ENCODE measurements around the gene CYP4F2. TPM values are rescaled to one million over a fixed set of nuclear protein-coding genes. Genes with fewer than 3 reads are reported as not detected.

CYP4F2 gene
- total and polyA plus RNA-seq, 9 of the 15 experiments (the other 6 are each of a cell fraction or from before 2014, with no cell fraction given) = 0.10 to 0.56 (median 0.32) TPM; not detected in 2

DNA sequence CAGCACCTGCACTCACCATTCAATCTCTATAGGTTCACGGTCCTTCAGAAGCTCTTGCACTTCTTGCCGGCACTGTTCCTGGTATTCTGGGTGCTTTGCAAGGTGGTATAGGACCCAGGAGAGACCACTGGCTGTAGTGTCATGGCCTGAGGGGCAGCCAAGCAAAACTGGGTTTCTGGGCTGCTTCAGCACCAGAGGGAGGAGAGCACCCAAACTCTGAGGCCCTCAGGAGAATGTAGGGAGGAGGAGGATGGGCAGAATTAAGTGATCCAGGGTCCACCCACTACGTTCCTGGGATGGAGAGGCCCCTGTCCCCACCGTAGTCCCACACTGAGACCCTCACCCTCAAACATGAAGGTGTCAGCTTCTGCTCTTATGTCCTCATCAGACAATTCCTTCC lies 24.1 kb upstream of the CYP4F2 start:
- Histone ChIP-seq H3K4me2 (ENCODE audit: insufficient read depth, low read length) (no peak overlapping the region), H3K27ac (ENCODE audit: extremely low read depth, low read depth, low read length) (no peak overlapping the region), H3K9me3 (replicated peaks; ENCODE audit: control insufficient read depth, insufficient read depth, low read depth, low read length) (no peaks in the 10 kb centered on the region), H3K9ac (ENCODE audit: insufficient read depth in 1 of 2, low read depth in 2 of 2, low read length in 2 of 2) (no peak overlapping the region), H2AFZ (ENCODE audit: low read depth, low read length) (no peak overlapping the region), H3K79me2 (ENCODE audit: control insufficient read depth, insufficient read depth, low read length) (no peaks in the 10 kb centered on the region), H3K27me3 (ENCODE audit: control insufficient read depth in 2 of 2, insufficient read depth in 2 of 2, low read length in 2 of 2) (peaks cover 0 to 9% of the 10 kb centered on the region in 2 experiments; a peak in 1 of 5 replicates), H3K9me1 (ENCODE audit: control insufficient read depth, insufficient read depth, low read length) (peaks cover 3% of the 10 kb centered on the region), H3K36me3 (ENCODE audit: control insufficient read depth, insufficient read depth, low read length) (no peaks in the 10 kb centered on the region), H3K4me1 (replicated peaks in 1 of 2; ENCODE audit: control insufficient read depth in 2 of 2, insufficient read depth in 2 of 2, low read length in 2 of 2) (no peaks in the 10 kb centered on the region), H3K4me3 (no peak overlapping the region), H4K20me1 (replicated peaks; ENCODE audit: control insufficient read depth, insufficient read depth, low read length) (no peaks in the 10 kb centered on the region)
- WGBS (ENCODE audit: insufficient coverage, low coverage, missing lambda C conversion rate) = 0% methylated on average over 4 of the region's 4 CpGs
- TF ChIP-seq, protein P1, sequence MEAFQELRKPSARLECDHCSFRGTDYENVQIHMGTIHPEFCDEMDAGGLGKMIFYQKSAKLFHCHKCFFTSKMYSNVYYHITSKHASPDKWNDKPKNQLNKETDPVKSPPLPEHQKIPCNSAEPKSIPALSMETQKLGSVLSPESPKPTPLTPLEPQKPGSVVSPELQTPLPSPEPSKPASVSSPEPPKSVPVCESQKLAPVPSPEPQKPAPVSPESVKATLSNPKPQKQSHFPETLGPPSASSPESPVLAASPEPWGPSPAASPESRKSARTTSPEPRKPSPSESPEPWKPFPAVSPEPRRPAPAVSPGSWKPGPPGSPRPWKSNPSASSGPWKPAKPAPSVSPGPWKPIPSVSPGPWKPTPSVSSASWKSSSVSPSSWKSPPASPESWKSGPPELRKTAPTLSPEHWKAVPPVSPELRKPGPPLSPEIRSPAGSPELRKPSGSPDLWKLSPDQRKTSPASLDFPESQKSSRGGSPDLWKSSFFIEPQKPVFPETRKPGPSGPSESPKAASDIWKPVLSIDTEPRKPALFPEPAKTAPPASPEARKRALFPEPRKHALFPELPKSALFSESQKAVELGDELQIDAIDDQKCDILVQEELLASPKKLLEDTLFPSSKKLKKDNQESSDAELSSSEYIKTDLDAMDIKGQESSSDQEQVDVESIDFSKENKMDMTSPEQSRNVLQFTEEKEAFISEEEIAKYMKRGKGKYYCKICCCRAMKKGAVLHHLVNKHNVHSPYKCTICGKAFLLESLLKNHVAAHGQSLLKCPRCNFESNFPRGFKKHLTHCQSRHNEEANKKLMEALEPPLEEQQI (IDR thresholded peaks at IDR 0.05) = no peak
- TF ChIP-seq, protein P2, sequence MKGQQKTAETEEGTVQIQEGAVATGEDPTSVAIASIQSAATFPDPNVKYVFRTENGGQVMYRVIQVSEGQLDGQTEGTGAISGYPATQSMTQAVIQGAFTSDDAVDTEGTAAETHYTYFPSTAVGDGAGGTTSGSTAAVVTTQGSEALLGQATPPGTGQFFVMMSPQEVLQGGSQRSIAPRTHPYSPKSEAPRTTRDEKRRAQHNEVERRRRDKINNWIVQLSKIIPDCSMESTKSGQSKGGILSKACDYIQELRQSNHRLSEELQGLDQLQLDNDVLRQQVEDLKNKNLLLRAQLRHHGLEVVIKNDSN (CRISPR knock-in tag; IDR thresholded peaks at IDR 0.05) = no peak
- TF ChIP-seq, protein P3, sequence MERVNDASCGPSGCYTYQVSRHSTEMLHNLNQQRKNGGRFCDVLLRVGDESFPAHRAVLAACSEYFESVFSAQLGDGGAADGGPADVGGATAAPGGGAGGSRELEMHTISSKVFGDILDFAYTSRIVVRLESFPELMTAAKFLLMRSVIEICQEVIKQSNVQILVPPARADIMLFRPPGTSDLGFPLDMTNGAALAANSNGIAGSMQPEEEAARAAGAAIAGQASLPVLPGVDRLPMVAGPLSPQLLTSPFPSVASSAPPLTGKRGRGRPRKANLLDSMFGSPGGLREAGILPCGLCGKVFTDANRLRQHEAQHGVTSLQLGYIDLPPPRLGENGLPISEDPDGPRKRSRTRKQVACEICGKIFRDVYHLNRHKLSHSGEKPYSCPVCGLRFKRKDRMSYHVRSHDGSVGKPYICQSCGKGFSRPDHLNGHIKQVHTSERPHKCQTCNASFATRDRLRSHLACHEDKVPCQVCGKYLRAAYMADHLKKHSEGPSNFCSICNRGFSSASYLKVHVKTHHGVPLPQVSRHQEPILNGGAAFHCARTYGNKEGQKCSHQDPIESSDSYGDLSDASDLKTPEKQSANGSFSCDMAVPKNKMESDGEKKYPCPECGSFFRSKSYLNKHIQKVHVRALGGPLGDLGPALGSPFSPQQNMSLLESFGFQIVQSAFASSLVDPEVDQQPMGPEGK (CRISPR knock-in tag; IDR thresholded peaks at IDR 0.05; ENCODE audit: borderline replicate concordance) = no peak
- TF ChIP-seq, protein P4, sequence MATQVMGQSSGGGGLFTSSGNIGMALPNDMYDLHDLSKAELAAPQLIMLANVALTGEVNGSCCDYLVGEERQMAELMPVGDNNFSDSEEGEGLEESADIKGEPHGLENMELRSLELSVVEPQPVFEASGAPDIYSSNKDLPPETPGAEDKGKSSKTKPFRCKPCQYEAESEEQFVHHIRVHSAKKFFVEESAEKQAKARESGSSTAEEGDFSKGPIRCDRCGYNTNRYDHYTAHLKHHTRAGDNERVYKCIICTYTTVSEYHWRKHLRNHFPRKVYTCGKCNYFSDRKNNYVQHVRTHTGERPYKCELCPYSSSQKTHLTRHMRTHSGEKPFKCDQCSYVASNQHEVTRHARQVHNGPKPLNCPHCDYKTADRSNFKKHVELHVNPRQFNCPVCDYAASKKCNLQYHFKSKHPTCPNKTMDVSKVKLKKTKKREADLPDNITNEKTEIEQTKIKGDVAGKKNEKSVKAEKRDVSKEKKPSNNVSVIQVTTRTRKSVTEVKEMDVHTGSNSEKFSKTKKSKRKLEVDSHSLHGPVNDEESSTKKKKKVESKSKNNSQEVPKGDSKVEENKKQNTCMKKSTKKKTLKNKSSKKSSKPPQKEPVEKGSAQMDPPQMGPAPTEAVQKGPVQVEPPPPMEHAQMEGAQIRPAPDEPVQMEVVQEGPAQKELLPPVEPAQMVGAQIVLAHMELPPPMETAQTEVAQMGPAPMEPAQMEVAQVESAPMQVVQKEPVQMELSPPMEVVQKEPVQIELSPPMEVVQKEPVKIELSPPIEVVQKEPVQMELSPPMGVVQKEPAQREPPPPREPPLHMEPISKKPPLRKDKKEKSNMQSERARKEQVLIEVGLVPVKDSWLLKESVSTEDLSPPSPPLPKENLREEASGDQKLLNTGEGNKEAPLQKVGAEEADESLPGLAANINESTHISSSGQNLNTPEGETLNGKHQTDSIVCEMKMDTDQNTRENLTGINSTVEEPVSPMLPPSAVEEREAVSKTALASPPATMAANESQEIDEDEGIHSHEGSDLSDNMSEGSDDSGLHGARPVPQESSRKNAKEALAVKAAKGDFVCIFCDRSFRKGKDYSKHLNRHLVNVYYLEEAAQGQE (IDR thresholded peaks at IDR 0.05; ENCODE audit: borderline replicate concordance) = peak; percentile 33
- TF ChIP-seq, protein P4 (CRISPR knock-in tag; IDR thresholded peaks at IDR 0.05; ENCODE audit: low read depth) = no peak
- TF ChIP-seq CC2D1A (IDR thresholded peaks at IDR 0.05) = no peak
- TF ChIP-seq, protein P5, sequence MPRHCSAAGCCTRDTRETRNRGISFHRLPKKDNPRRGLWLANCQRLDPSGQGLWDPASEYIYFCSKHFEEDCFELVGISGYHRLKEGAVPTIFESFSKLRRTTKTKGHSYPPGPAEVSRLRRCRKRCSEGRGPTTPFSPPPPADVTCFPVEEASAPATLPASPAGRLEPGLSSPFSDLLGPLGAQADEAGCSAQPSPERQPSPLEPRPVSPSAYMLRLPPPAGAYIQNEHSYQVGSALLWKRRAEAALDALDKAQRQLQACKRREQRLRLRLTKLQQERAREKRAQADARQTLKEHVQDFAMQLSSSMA (CRISPR knock-in tag; IDR thresholded peaks at IDR 0.05) = no peak
- in situ Hi-C loops (cut with MboI) = no loop called here
- BruUV-seq (replicated peaks) = no TSS peak
- POLR2A ChIA-PET = interaction anchor here (0.7 kb wide), 1 partner anchor 1216 kb away, joined by 3 read pairs; no protein-coding TSS in a partner anchor
- intact Hi-C loops (cut with micrococcal nuclease) = no loop called here
- ATAC-seq (no peak), DNase-seq (ENCODE audit: extremely low read depth in 1 of 4, low spot score in 3 of 4) (no peak), FAIRE-seq (no peak)
- CTCF ChIA-PET (ENCODE audit: low intra/inter-chr PET ratio) = no interaction called here

Measured in K562 (cell line).